GM12878 (cell line): ENCODE measurements around the gene PPP3CA. TPM values are rescaled to one million over a fixed set of nuclear protein-coding genes. Genes with fewer than 3 reads are reported as not detected.

Experiments
- ATAC-seq: fragments of 200-7000 bp; cut with Tn5 transposase; 3 replicates; pipeline ENCODE4 v1.9.1; 2020; ENCODE audit warnings: mild to moderate bottlenecking, moderate library complexity
- BruUV-seq: library from RNA; stranded (reverse); fragments of 400-500 nt; replicated peaks from 2 replicates; lab custom pipeline; 2021; lab: Mats Ljungman, UMichigan
- CTCF ChIA-PET: fragments of 300-600 bp; sonication (Branson Sonifier 250); formaldehyde crosslinking; extraction: SDS; loops from one replicate; lab custom pipeline; 2021; ENCODE audit warnings: inconsistent platforms; lab: Yijun Ruan, JAX
- POLR2A ChIA-PET: fragments of 350-600 bp; formaldehyde crosslinking; extraction: SDS; loops from one replicate; lab custom pipeline; 2021; ENCODE audit warnings: inconsistent platforms; lab: Charles Lee
- RAD21 ChIA-PET: fragments of 300-600 bp; sonication (Branson Sonifier 250); formaldehyde crosslinking; loops from one replicate; lab custom pipeline; 2023; ENCODE audit warnings: antibody characterized with exemption; ENCODE audit not compliant: unreplicated experiment; lab: Charles Lee
- SMC1A ChIA-PET: fragments of 300-600 bp; sonication (Branson Sonifier 250); formaldehyde crosslinking; loops from one replicate; lab custom pipeline; 2023; ENCODE audit not compliant: unreplicated experiment, uncharacterized antibody; lab: Charles Lee
- DNase-seq: peaks from one replicate; pipeline ENCODE4 v3.0.0-alpha.2; 2011; ENCODE audit warnings: low read depth, low spot score
- FAIRE-seq: peaks from 3 replicates; lab custom pipeline; 2011; peaks lifted over from hg19 to GRCh38; lab: Jason Lieb, UNC
- H2AFZ ChIP-seq: 2 replicates; pipeline ENCODE4 v1.6.0; 2011; ENCODE audit warnings: low read depth, low read length, control low read depth; ENCODE audit not compliant: control insufficient read depth
- H3K27ac ChIP-seq: 2 replicates; pipeline ENCODE4 v1.5.1; 2011; ENCODE audit warnings: control low read depth; ENCODE audit not compliant: control insufficient read depth, insufficient read depth
- H3K27me3 ChIP-seq, 2 experiments: replicated peaks in 1 of 2; 2 replicates each; pipeline versions ENCODE4 v1.6.0 to v1.6.1; 2011; ENCODE audit warnings: low read length in 1 of 2; ENCODE audit not compliant: control insufficient read depth in 2 of 2, insufficient read depth in 2 of 2
- H3K36me3 ChIP-seq, 2 experiments: 2 replicates each; pipeline ENCODE4 v1.5.1; 2011; ENCODE audit warnings: low read length in 1 of 2; ENCODE audit not compliant: control insufficient read depth in 2 of 2, insufficient read depth in 2 of 2
- H3K4me1 ChIP-seq: 2 replicates; pipeline ENCODE4 v1.6.1; 2011; ENCODE audit warnings: mild to moderate bottlenecking, low read length, moderate library complexity, mixed read lengths; ENCODE audit not compliant: control insufficient read depth, insufficient read depth
- H3K4me2 ChIP-seq: 2 replicates; pipeline ENCODE4 v1.6.0; 2011; ENCODE audit warnings: control low read depth; ENCODE audit not compliant: control insufficient read depth, insufficient read depth
- H3K4me3 ChIP-seq: fragments of 200-600 bp; sonication (generic); 2 replicates; pipeline ENCODE4 v1.5.1; 2016
- H3K79me2 ChIP-seq: 2 replicates; pipeline ENCODE4 v1.6.0; 2011; ENCODE audit warnings: low read length; ENCODE audit not compliant: control insufficient read depth, insufficient read depth
- H3K9ac ChIP-seq: 2 replicates; pipeline ENCODE4 v1.8.0; 2011; ENCODE audit warnings: low read length, control low read depth, mixed read lengths; ENCODE audit not compliant: control insufficient read depth, insufficient read depth
- H3K9me3 ChIP-seq: replicated peaks from 3 replicates; pipeline ENCODE4 v1.5.1; 2011; ENCODE audit warnings: mild to moderate bottlenecking, low read length; ENCODE audit not compliant: control insufficient read depth, insufficient read depth
- H4K20me1 ChIP-seq: 2 replicates; pipeline ENCODE4 v1.6.0; 2011; ENCODE audit not compliant: control insufficient read depth, insufficient read depth
- CHD1 ChIP-seq: IDR thresholded peaks from 2 replicates; pipeline ENCODE4 v1.6.1; 2012; ENCODE audit warnings: low read depth, low read length, improper control_type of control experiment
- GABPA ChIP-seq: IDR thresholded peaks from 2 replicates; pipeline ENCODE4 v1.6.1; 2014; ENCODE audit warnings: antibody characterized with exemption, low read depth, mild to moderate bottlenecking, inconsistent platforms
- HDAC2 ChIP-seq: fragments of 200-600 bp; sonication (generic); IDR thresholded peaks from 2 replicates; pipeline ENCODE4 v1.6.1; 2017
- IKZF1 ChIP-seq: fragments of 450-650 bp; conservative IDR thresholded peaks from 2 replicates; pipeline ENCODE4 v1.6.1; 2017; ENCODE audit warnings: antibody characterized with exemption, mild to moderate bottlenecking
- JUND ChIP-seq: IDR thresholded peaks from 2 replicates; pipeline ENCODE4 v1.6.1; 2012; ENCODE audit warnings: low read depth, mild to moderate bottlenecking, low read length, improper control_type of control experiment, moderate library complexity
- NBN ChIP-seq: fragments of 450-650 bp; IDR thresholded peaks from 2 replicates; pipeline ENCODE4 v1.6.1; 2016
- NFIC ChIP-seq: IDR thresholded peaks from 2 replicates; pipeline ENCODE4 v1.6.1; 2012; ENCODE audit warnings: low read depth, mild to moderate bottlenecking, inconsistent platforms, low read length, moderate library complexity
- RFX5 ChIP-seq: IDR thresholded peaks from 2 replicates; pipeline ENCODE4 v1.6.1; 2011; ENCODE audit warnings: low read depth, low read length, improper control_type of control experiment
- SMAD1 ChIP-seq: fragments of 450-650 bp; IDR thresholded peaks from 2 replicates; pipeline ENCODE4 v1.6.1; 2018; ENCODE audit warnings: mild to moderate bottlenecking, low read depth; ENCODE audit not compliant: partially characterized antibody
- SP1 ChIP-seq: IDR thresholded peaks from one replicate; pipeline ENCODE4 v1.6.1; 2011; ENCODE audit warnings: low read depth, low read length
- SPI1 ChIP-seq: IDR thresholded peaks from 2 replicates; pipeline ENCODE4 v1.6.1; 2011; ENCODE audit warnings: low read depth, mild to moderate bottlenecking, low read length, moderate library complexity, borderline replicate concordance; ENCODE audit not compliant: insufficient read depth
- SRF ChIP-seq, 2 experiments: IDR thresholded peaks; 2 replicates each; pipeline ENCODE4 v1.6.1; 2011; ENCODE audit warnings: low read depth in 2 of 2, low read length in 2 of 2, mild to moderate bottlenecking in 1 of 2, moderate library complexity in 1 of 2
- STAT1 ChIP-seq: fragments of 450-650 bp; conservative IDR thresholded peaks from 2 replicates; pipeline ENCODE4 v1.6.1; 2014; ENCODE audit warnings: antibody characterized with exemption, mild to moderate bottlenecking
- TAF1 ChIP-seq: IDR thresholded peaks from 2 replicates; pipeline ENCODE4 v1.6.1; 2011; ENCODE audit warnings: mild to moderate bottlenecking, low read depth, low read length, borderline replicate concordance
- TARDBP ChIP-seq: IDR thresholded peaks from 2 replicates; pipeline ENCODE4 v1.6.1; 2016; ENCODE audit warnings: borderline replicate concordance
- WGBS: methylation state at CpG from one replicate; pipeline ENCODE4 v1.1.6; 2016; ENCODE audit warnings: low lambda C conversion rate; ENCODE audit not compliant: insufficient replicate concordance, insufficient coverage; ENCODE audit errors: missing lambda C conversion rate; 5-methylcytosine and 5-hydroxymethylcytosine counted together
- in situ Hi-C: fragments of 300-500 bp; cut with MboI; formaldehyde crosslinking; loops from 9 replicates; pipeline ENCODE4 v1.14.3; 2018; ENCODE audit warnings: mixed read lengths
- intact Hi-C: fragments of 100-400 bp; cut with micrococcal nuclease; formaldehyde crosslinking; loops from one replicate; pipeline ENCODE4 v1.14.2; 2022; ENCODE audit not compliant: unreplicated experiment
- polyA plus RNA-seq, 11 experiments: library from polyadenylated mRNA; depleted of rRNA in 4 of 11; unstranded in 6 of 11; stranded (reverse) in 5 of 11; fragments of >200 nt; fragmentation: Nextera tagmentation in 4 of 11; fragmentation: Illumina TruSeq in 1 of 11; extraction: Ambion mirVana in 4 of 11; extraction: Trizol in 1 of 11; gene quantifications; 1 replicate in 1 of 11; 2 replicates in 10 of 11; pipeline versions ENCODE4 v1.2.1 to v1.2.3, GENCODE V29; 2011 to 2016; ENCODE audit warnings: inconsistent platforms in 2 of 11, missing spikeins in 2 of 11, low read depth in 1 of 11
- total RNA-seq, 4 experiments: library from RNA; depleted of rRNA in 3 of 4; stranded (reverse); fragments of >200 nt in 3 of 4; fragmentation: Illumina TruSeq in 1 of 4; extraction: Trizol in 1 of 4; gene quantifications; 2 replicates each; pipeline versions ENCODE4 v1.2.1 to v1.2.3, GENCODE V29; 2013 to 2021
- TF ChIP-seq, protein P1 (sequence below): fragments of 450-650 bp; conservative IDR thresholded peaks from 2 replicates; pipeline ENCODE4 v1.6.1; 2017; ENCODE audit warnings: mild to moderate bottlenecking, moderate library complexity
- TF ChIP-seq, protein P2 (sequence below): fragments of 450-650 bp; IDR thresholded peaks from 2 replicates; pipeline ENCODE4 v1.6.1; 2017; ENCODE audit warnings: mild to moderate bottlenecking
- TF ChIP-seq, protein P3 (sequence below): fragments of 450-650 bp; IDR thresholded peaks from 2 replicates; pipeline ENCODE4 v1.6.1; 2016; ENCODE audit warnings: mild to moderate bottlenecking
- TF ChIP-seq, protein P4 (sequence below): fragments of 150-350 bp; IDR thresholded peaks from 2 replicates; pipeline ENCODE4 v1.6.1; 2014; ENCODE audit warnings: mild to moderate bottlenecking, low read depth, low read length

Gene PPP3CA
- total and polyA plus RNA-seq, 10 of the 15 experiments (the other 5 are each of a cell fraction or from before 2014, with no cell fraction given): 0.33 to 9.0 (median 1.0) TPM

DNA sequence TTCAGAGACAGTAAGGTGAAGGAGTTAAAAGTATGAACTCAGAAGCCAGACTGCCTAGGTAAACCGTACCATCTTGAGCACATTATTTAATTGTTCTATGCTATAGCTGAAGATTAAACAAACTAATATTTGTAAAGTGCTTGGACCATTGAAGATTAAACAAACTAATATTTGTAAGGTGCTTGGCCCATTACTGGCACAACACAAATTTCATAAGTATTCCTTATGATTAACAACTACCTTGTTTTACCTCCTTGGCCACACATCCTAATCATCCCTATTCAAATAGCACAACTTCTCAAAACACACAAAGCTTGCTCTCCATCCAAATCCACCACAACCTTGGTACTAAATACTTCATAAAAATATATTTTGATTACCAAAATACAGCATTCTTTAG, 137.0 kb downstream of the PPP3CA start (continued):
- TF ChIP-seq, protein P1, sequence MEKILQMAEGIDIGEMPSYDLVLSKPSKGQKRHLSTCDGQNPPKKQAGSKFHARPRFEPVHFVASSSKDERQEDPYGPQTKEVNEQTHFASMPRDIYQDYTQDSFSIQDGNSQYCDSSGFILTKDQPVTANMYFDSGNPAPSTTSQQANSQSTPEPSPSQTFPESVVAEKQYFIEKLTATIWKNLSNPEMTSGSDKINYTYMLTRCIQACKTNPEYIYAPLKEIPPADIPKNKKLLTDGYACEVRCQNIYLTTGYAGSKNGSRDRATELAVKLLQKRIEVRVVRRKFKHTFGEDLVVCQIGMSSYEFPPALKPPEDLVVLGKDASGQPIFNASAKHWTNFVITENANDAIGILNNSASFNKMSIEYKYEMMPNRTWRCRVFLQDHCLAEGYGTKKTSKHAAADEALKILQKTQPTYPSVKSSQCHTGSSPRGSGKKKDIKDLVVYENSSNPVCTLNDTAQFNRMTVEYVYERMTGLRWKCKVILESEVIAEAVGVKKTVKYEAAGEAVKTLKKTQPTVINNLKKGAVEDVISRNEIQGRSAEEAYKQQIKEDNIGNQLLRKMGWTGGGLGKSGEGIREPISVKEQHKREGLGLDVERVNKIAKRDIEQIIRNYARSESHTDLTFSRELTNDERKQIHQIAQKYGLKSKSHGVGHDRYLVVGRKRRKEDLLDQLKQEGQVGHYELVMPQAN: no peak
- TF ChIP-seq NFIC: no peak
- no peak for TF ChIP-seq TARDBP
- no peak for TF ChIP-seq HDAC2

DNA sequence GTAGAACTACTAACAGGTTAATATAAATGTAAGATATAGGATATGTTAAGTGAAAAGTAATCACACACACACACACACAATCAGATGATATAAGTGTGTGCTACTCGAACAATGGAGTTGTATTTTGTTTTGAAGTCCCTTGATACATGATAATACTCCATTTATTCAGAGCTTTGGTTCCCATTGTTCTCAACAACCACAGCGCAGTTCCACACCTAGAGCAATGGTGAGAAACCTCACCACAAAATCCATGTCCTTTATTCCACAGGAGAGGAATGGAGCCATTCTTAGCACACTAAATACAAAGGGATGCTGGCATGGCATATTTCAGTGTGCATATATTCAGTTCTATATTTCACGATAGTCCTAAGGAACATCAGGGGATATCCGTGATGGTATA, 139.2 kb downstream of the PPP3CA start:
- no peaks in the 10 kb centered on the region for H4K20me1 ChIP-seq
- ATAC-seq: no peak
- DNase-seq: no peak
- POLR2A ChIA-PET: no interaction called here
- TF ChIP-seq, protein P2, sequence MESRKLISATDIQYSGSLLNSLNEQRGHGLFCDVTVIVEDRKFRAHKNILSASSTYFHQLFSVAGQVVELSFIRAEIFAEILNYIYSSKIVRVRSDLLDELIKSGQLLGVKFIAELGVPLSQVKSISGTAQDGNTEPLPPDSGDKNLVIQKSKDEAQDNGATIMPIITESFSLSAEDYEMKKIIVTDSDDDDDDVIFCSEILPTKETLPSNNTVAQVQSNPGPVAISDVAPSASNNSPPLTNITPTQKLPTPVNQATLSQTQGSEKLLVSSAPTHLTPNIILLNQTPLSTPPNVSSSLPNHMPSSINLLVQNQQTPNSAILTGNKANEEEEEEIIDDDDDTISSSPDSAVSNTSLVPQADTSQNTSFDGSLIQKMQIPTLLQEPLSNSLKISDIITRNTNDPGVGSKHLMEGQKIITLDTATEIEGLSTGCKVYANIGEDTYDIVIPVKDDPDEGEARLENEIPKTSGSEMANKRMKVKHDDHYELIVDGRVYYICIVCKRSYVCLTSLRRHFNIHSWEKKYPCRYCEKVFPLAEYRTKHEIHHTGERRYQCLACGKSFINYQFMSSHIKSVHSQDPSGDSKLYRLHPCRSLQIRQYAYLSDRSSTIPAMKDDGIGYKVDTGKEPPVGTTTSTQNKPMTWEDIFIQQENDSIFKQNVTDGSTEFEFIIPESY: no peak
- TF ChIP-seq CHD1 (no peak), SPI1 (no peak), SP1 (no peak), RFX5 (no peak), IKZF1 (no peak), NBN (no peak), TAF1 (no peak), SMAD1 (no peak), GABPA (no peak), JUND (no peak), STAT1 (no peak), SRF (IDR thresholded peaks at IDR 0.05; ENCODE audit: low read depth in 2 of 2, low read length in 2 of 2) (no peak)
- TF ChIP-seq, protein P3, sequence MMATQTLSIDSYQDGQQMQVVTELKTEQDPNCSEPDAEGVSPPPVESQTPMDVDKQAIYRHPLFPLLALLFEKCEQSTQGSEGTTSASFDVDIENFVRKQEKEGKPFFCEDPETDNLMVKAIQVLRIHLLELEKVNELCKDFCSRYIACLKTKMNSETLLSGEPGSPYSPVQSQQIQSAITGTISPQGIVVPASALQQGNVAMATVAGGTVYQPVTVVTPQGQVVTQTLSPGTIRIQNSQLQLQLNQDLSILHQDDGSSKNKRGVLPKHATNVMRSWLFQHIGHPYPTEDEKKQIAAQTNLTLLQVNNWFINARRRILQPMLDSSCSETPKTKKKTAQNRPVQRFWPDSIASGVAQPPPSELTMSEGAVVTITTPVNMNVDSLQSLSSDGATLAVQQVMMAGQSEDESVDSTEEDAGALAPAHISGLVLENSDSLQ: no peak
- TF ChIP-seq, protein P4, sequence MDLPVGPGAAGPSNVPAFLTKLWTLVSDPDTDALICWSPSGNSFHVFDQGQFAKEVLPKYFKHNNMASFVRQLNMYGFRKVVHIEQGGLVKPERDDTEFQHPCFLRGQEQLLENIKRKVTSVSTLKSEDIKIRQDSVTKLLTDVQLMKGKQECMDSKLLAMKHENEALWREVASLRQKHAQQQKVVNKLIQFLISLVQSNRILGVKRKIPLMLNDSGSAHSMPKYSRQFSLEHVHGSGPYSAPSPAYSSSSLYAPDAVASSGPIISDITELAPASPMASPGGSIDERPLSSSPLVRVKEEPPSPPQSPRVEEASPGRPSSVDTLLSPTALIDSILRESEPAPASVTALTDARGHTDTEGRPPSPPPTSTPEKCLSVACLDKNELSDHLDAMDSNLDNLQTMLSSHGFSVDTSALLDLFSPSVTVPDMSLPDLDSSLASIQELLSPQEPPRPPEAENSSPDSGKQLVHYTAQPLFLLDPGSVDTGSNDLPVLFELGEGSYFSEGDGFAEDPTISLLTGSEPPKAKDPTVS: no peak
- H3K4me2 ChIP-seq: no peak overlapping the region
- H3K27me3 ChIP-seq: no peaks in the 10 kb centered on the region
- H2AFZ ChIP-seq: no peak overlapping the region
- H3K27ac ChIP-seq: no peak overlapping the region
- H3K9me3 ChIP-seq: no peaks in the 10 kb centered on the region
- RAD21 ChIA-PET: no interaction called here
- CTCF ChIA-PET: no interaction called here
- in situ Hi-C loops (no loop called here), intact Hi-C loops (no loop called here)
- no TSS peak for BruUV-seq
- H3K9ac ChIP-seq: no peak overlapping the region
- 93% methylated on average over 4 of the region's 4 CpGs for WGBS
- H3K79me2 ChIP-seq: no peaks in the 10 kb centered on the region
- H3K4me1 ChIP-seq: no peaks in the 10 kb centered on the region
- SMC1A ChIA-PET: interaction anchor here (0.6 kb wide), 1 partner anchor 954 kb away, joined by 3 read pairs; no protein-coding TSS in a partner anchor
- no peaks in the 10 kb centered on the region for H3K36me3 ChIP-seq
- no peak overlapping the region for H3K4me3 ChIP-seq
- FAIRE-seq: no peak
